ENCODE measurements around the gene ROR1.

Gene ROR1

DNA sequence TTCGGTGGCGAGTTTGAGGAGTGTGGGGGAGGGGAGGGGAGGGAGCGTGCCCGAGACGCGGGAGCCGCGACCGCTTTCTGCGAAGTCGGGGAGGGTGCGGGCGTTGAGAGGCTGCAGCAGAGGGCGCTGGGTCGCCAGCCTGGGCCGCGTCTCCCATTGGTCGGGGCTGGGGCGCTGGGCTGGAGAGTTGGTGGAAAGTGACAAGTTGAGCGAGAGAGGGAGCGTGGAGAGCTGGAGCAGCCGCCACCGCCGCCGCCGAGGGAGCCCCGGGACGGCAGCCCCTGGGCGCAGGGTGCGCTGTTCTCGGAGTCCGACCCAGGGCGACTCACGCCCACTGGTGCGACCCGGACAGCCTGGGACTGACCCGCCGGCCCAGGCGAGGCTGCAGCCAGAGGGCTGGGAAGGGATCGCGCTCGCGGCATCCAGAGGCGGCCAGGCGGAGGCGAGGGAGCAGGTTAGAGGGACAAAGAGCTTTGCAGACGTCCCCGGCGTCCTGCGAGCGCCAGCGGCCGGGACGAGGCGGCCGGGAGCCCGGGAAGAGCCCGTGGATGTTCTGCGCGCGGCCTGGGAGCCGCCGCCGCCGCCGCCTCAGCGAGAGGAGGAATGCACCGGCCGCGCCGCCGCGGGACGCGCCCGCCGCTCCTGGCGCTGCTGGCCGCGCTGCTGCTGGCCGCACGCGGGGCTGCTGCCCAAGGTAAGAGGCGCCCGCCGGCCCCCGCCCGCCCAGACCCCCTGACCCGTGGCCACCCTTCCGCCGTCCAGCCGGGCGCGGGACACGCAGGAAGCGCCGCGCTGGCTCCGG lies at the start of gene ROR1:
Gene ROR1 (plus strand): TSS at position 203 of the 802 bp plus-strand sequence.
- TF ChIP-seq, protein P1, sequence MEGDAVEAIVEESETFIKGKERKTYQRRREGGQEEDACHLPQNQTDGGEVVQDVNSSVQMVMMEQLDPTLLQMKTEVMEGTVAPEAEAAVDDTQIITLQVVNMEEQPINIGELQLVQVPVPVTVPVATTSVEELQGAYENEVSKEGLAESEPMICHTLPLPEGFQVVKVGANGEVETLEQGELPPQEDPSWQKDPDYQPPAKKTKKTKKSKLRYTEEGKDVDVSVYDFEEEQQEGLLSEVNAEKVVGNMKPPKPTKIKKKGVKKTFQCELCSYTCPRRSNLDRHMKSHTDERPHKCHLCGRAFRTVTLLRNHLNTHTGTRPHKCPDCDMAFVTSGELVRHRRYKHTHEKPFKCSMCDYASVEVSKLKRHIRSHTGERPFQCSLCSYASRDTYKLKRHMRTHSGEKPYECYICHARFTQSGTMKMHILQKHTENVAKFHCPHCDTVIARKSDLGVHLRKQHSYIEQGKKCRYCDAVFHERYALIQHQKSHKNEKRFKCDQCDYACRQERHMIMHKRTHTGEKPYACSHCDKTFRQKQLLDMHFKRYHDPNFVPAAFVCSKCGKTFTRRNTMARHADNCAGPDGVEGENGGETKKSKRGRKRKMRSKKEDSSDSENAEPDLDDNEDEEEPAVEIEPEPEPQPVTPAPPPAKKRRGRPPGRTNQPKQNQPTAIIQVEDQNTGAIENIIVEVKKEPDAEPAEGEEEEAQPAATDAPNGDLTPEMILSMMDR (IDR thresholded peaks at IDR 0.05; ENCODE audit: low read depth, low read length), result peak; percentile 81
- DNase-seq (ENCODE audit: extremely low read depth, low read depth), result peak; percentile 50

DNA sequence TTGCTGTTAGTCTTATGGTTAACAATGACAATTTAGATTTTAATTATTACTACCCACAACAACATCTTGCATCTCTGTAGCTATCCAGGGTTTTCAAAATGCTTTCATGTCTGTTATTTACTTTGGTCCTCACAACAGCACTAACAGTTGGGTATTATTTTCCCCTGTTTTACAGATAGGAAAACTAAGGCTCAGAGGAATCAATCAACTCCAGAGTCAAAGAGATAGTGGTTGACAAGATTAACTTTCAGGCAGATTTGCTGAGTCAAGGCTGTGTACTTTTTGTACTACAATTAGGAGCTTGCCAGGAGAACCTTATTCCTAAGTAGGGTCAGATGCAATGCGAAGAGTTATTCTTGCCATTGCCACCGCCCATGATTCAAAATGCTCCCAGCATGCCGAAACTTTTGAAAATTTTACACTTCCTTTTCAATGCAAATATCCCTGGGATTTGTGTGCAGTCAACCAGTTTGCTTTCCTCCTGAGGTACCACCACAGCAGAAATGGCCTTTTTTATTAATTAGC lies 49.4 kb upstream of the ROR1 start:
- DNase-seq (ENCODE audit: extremely low read depth, low read depth), result no peak
- TF ChIP-seq, protein P1 (IDR thresholded peaks at IDR 0.05; ENCODE audit: low read depth, low read length), result no peak

GRCh38 chr1:63728611-63729226 lies 45.1 kb upstream of the ROR1 start:
- TF ChIP-seq, protein P1 (IDR thresholded peaks at IDR 0.05; ENCODE audit: low read depth, low read length), result no peak
- DNase-seq (ENCODE audit: extremely low read depth, low read depth), result no peak

- TF ChIP-seq, protein P1 (IDR thresholded peaks at IDR 0.05; ENCODE audit: low read depth, low read length), result no peak
- DNase-seq (ENCODE audit: extremely low read depth, low read depth), result no peak
Measured at GRCh38 chr1:63729227-63729620, 44.6 kb upstream of the ROR1 start.

GRCh38 chr1:63730211-63730610 lies 43.6 kb upstream of the ROR1 start:
- TF ChIP-seq, protein P1 (IDR thresholded peaks at IDR 0.05; ENCODE audit: low read depth, low read length), result no peak
- no peak for DNase-seq (ENCODE audit: extremely low read depth, low read depth)

GRCh38 chr1:63731117-63732043 lies 42.4 kb upstream of the ROR1 start:
- DNase-seq (ENCODE audit: extremely low read depth, low read depth), result peak; percentile 70
- TF ChIP-seq, protein P1 (IDR thresholded peaks at IDR 0.05; ENCODE audit: low read depth, low read length), result no peak
